Right atrium auricular region (tissue), 2 donors: ENCODE measurements around the gene BCL10. TPM values are rescaled to one million over a fixed set of nuclear protein-coding genes. Genes with fewer than 3 reads are reported as not detected.

Experiments used
- DNase-seq: peaks from one replicate; pipeline ENCODE4 v3.0.0-alpha.2; 2019; ENCODE audit warnings: low spot score
- H3K27ac ChIP-seq, 2 donors: fragments of 200-600 bp; sonication (generic); 1 replicate in 1 of 2; 2 replicates in 1 of 2; pipeline ENCODE4 v1.5.1; 2016 to 2019
- H3K27me3 ChIP-seq, 2 donors: fragments of 200-600 bp; sonication (generic); one replicate each; pipeline versions ENCODE4 v1.5.1 to v1.6.0; 2017 to 2019
- H3K36me3 ChIP-seq: fragments of 200-600 bp; sonication (generic); one replicate; pipeline ENCODE4 v1.5.1; 2016
- H3K4me1 ChIP-seq, 2 donors: fragments of 200-600 bp; sonication (generic); one replicate each; pipeline versions ENCODE4 v1.5.1 to v1.6.0; 2017 to 2019
- H3K4me3 ChIP-seq, 2 donors: fragments of 200-600 bp; sonication (generic); 1 replicate in 1 of 2; 2 replicates in 1 of 2; pipeline ENCODE4 v1.5.1; 2017 to 2019; ENCODE audit warnings: mild to moderate bottlenecking in 1 of 2, moderate library complexity in 1 of 2
- H3K9me3 ChIP-seq, 2 donors: fragments of 200-600 bp; sonication (generic); one replicate each; pipeline ENCODE4 v1.5.1; 2019
- total RNA-seq, 2 donors: library from RNA; depleted of rRNA; stranded (reverse); fragments of >200 nt; gene quantifications; one replicate each; pipeline ENCODE4 v1.1.0, GENCODE V29; 2016
- TF ChIP-seq, protein P1 (sequence below), 2 donors: fragments of 200-600 bp; sonication (generic); IDR thresholded peaks; one replicate each; pipeline ENCODE4 v1.5.1; 2019; ENCODE audit warnings: antibody characterized with exemption in 2 of 2

BCL10 gene
- total RNA-seq, 2 donors from 2014 or later: 7.5 to 8.0 TPM

DNA sequence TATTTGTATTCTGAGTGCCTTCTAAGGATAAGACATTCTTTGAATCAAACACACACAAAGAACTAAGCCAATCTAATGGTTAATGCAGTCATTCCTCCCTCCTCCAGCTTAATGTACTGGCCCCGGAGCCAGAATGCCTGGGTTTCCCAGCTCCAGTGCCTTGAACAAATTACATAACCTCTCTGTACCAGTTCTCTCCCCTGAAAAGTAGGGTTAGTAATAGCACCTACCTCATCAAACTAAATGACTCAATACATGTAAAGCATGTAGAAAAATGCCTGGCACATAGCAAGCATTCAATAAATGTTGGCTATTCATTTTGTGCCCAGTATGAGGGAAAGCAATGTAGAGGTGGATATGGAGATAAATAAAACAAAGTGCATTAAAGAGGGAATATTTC lies 31.0 kb downstream of the BCL10 start:
- H3K4me3 ChIP-seq: no peak overlapping the region
- DNase-seq: no peak
- H3K9me3 ChIP-seq: no peaks in the 10 kb centered on the region
- TF ChIP-seq, protein P1, sequence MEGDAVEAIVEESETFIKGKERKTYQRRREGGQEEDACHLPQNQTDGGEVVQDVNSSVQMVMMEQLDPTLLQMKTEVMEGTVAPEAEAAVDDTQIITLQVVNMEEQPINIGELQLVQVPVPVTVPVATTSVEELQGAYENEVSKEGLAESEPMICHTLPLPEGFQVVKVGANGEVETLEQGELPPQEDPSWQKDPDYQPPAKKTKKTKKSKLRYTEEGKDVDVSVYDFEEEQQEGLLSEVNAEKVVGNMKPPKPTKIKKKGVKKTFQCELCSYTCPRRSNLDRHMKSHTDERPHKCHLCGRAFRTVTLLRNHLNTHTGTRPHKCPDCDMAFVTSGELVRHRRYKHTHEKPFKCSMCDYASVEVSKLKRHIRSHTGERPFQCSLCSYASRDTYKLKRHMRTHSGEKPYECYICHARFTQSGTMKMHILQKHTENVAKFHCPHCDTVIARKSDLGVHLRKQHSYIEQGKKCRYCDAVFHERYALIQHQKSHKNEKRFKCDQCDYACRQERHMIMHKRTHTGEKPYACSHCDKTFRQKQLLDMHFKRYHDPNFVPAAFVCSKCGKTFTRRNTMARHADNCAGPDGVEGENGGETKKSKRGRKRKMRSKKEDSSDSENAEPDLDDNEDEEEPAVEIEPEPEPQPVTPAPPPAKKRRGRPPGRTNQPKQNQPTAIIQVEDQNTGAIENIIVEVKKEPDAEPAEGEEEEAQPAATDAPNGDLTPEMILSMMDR (IDR thresholded peaks at IDR 0.05): no peak
- H3K4me1 ChIP-seq: no peaks in the 10 kb centered on the region
- H3K27ac ChIP-seq: no peak overlapping the region
- H3K27me3 ChIP-seq: no peaks in the 10 kb centered on the region
- no peaks in the 10 kb centered on the region for H3K36me3 ChIP-seq

- no peaks in the 10 kb centered on the region for H3K4me1 ChIP-seq
- H3K27ac ChIP-seq: no peak overlapping the region
- H3K4me3 ChIP-seq: no peak overlapping the region
- H3K36me3 ChIP-seq: no peaks in the 10 kb centered on the region
- H3K9me3 ChIP-seq: no peaks in the 10 kb centered on the region
- no peak for DNase-seq
- TF ChIP-seq, protein P1 (IDR thresholded peaks at IDR 0.05): no peak
- H3K27me3 ChIP-seq: no peaks in the 10 kb centered on the region
These were observed 32.0 kb downstream of the BCL10 start for GRCh38 chr1:85244271-85245061.

DNA sequence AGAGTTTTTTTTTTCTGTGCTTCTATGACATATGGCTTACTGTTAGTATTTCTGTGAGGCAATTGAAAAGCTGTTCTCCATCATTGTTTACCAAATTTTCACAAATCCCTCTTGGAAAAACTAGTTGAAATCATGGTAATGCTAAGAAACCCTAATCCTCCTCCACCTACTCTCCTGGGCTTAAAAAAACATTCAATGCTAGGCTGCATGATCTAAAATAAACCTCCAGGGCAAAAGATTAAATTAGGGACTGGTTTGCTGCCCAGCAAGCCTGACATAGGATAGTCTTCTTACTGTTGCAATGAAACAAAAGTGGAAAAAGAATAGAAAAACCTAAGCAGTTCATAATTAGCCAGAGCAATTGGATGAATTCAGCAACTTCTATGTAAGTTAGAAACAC lies 33.1 kb downstream of the BCL10 start:
- H3K36me3 ChIP-seq: no peaks in the 10 kb centered on the region
- TF ChIP-seq, protein P1 (IDR thresholded peaks at IDR 0.05): no peak
- no peak for DNase-seq
- no peaks in the 10 kb centered on the region for H3K9me3 ChIP-seq
- no peak overlapping the region for H3K4me3 ChIP-seq
- H3K27ac ChIP-seq: no peak overlapping the region
- H3K4me1 ChIP-seq: no peaks in the 10 kb centered on the region
- no peaks in the 10 kb centered on the region for H3K27me3 ChIP-seq

DNA sequence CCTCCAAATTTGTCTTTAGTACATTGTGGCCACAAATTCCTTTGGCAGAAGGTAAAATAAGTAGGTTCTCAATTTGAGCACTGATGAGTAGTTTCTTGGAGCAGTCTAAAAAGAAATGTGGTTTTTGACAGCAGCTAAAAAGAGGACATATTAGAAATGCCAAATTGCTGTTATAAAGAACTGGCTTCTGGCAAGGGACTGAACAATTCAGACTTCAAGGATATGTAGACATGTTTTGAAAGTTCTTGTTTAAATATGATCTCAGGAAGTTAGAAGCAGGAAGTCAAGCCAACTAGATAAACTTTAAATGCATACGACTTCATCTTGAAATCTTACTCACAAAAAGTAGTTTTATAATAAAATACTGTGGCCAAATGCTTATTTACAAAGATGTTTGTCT lies 35.8 kb downstream of the BCL10 start:
- no peak for DNase-seq
- Histone ChIP-seq H3K27ac (no peak overlapping the region), H3K36me3 (no peaks in the 10 kb centered on the region), H3K9me3 (no peaks in the 10 kb centered on the region), H3K4me1 (no peaks in the 10 kb centered on the region), H3K4me3 (no peak overlapping the region), H3K27me3 (no peaks in the 10 kb centered on the region)
- TF ChIP-seq, protein P1 (IDR thresholded peaks at IDR 0.05): no peak

DNA sequence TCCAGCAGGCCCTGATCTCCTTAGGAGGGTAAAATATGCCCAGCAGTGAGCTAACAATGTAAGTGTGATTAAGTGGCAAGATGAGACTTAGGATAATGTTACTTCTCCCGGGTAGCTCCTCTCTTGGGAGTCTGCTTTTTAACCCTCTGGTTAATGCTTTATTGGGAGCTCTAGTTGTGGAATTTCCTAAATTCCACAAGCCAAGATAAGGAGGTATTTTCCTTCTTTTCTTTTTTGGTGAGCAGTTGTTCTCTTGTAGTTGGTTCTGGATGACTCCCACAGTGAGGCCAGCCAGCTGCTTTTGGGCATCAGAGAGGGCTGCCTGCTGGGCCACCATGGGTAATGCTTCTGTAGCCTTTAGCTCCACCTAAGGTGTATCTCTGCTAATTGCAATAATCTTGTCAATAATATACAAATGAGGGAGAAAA lies 36.2 kb downstream of the BCL10 start:
- DNase-seq: no peak

More for the DNA sequence above, 36.2 kb downstream of the BCL10 start:
- Histone ChIP-seq H3K4me1 (no peaks in the 10 kb centered on the region), H3K9me3 (no peaks in the 10 kb centered on the region), H3K27ac (no peak overlapping the region), H3K4me3 (no peak overlapping the region), H3K27me3 (no peaks in the 10 kb centered on the region), H3K36me3 (no peaks in the 10 kb centered on the region)
- TF ChIP-seq, protein P1 (IDR thresholded peaks at IDR 0.05): peak in 1 of 2 donors; percentile 42
